ENCODE results near the gene KRT9.

The KRT9 gene

GRCh38 chr17:41530062-41531048 is 41.5 kb downstream of the KRT9 start:
- DNase-seq (ENCODE audit: low spot score), result no peak

- no peak for DNase-seq (ENCODE audit: low spot score)
These were observed 42.4 kb downstream of the KRT9 start for GRCh38 chr17:41529491-41529915.

GRCh38 chr17:41528959-41529353 is 42.9 kb downstream of the KRT9 start:
- DNase-seq (ENCODE audit: low spot score), result no peak

GRCh38 chr17:41527063-41528023 is 44.5 kb downstream of the KRT9 start:
- no peak for DNase-seq (ENCODE audit: low spot score)

GRCh38 chr17:41524261-41524660 is 47.6 kb downstream of the KRT9 start:
- no peak for DNase-seq (ENCODE audit: low spot score)

GRCh38 chr17:41523787-41524186 is 48.1 kb downstream of the KRT9 start:
- DNase-seq (ENCODE audit: low spot score), result no peak

GRCh38 chr17:41523225-41523593 is 48.6 kb downstream of the KRT9 start:
- DNase-seq (ENCODE audit: low spot score), result no peak

- no peak for DNase-seq (ENCODE audit: low spot score)
These were observed 49.3 kb downstream of the KRT9 start for GRCh38 chr17:41522301-41523224.

- no peak for DNase-seq (ENCODE audit: low spot score)
These were observed 50.1 kb downstream of the KRT9 start for GRCh38 chr17:41521574-41522261.

- DNase-seq (ENCODE audit: low spot score), result no peak
These were observed 50.9 kb downstream of the KRT9 start for GRCh38 chr17:41520821-41521521.

GRCh38 chr17:41519501-41520224 is 52.2 kb downstream of the KRT9 start:
- no peak for DNase-seq (ENCODE audit: low spot score)

GRCh38 chr17:41518789-41519449 is 52.9 kb downstream of the KRT9 start, which contains the start of gene KRT15:
TSS of gene KRT15 (minus strand) at chr17:41518890. CDS start at chr17:41518827, 63 bp downstream.
- no peak for DNase-seq (ENCODE audit: low spot score)

- DNase-seq (ENCODE audit: low spot score), result no peak
These were observed 53.8 kb downstream of the KRT9 start for GRCh38 chr17:41518031-41518430.

GRCh38 chr17:41516830-41517283 is 55.0 kb downstream of the KRT9 start:
- DNase-seq (ENCODE audit: low spot score), result no peak

- DNase-seq (ENCODE audit: low spot score), result no peak
These were observed 55.6 kb downstream of the KRT9 start for GRCh38 chr17:41516147-41516829.
